ENCODE results near the gene LCN15. TPM values are rescaled to one million over a fixed set of nuclear protein-coding genes. Genes with fewer than 3 reads are reported as not detected.
A peak's percentile ranks its signal among the peaks of the same experiment; 100 is the strongest.

LCN15 gene
- total and polyA plus RNA-seq, 2 of the 4 experiments (the other 2 are of a cell fraction) = not detected

DNA sequence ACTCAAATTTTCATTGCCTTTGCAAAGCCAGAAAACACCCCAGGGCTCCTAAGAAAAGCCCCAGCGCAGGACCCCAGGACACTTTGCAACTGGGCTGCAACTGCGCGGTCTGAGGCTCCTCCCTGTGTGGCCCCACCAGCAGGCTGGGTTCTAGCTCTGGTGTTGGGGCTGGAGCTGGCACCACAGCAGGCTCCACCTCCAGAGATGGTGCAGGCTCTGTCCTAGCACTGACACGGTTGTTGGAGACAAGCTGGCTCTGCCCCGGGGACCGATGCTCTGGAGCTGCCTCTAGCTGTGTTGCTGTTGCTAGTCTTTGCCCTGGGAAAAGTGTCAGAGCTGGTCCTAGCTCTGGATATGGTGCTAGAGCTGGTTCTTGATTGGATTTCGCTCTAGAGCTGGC lies 35.2 kb downstream of the LCN15 start:
- Histone ChIP-seq H2AK5ac (ENCODE audit: low read depth, low read length) (no peak overlapping the region), H3K9me3 (ENCODE audit: control insufficient read depth, insufficient read depth, low read length) (no peaks in the 10 kb centered on the region), H3K18ac (ENCODE audit: low read depth, low read length) (no peak overlapping the region), H4K5ac (ENCODE audit: low read depth, low read length) (no peak overlapping the region), H3K79me1 (ENCODE audit: low read depth in 1 of 2, low read length in 2 of 2) (peaks cover 22 to 67% of the 10 kb centered on the region in 2 experiments), H3K14ac (replicated peaks; ENCODE audit: low read depth, low read length) (no peak overlapping the region), H3K23ac (ENCODE audit: low read depth, low read length) (peak overlapping the region; percentile 71; the same call in 1 of the 2 replicates), H4K20me1 (ENCODE audit: insufficient read depth, low read length) (peaks cover 38% of the 10 kb centered on the region), H4K8ac (ENCODE audit: low read depth in 2 of 2, low read length in 2 of 2) (peak overlapping the region in 1 of 2 experiments; percentile 84; a peak in 2 of 4 replicates), H3K4me3 (ENCODE audit: insufficient read depth, low read depth, low read length) (peak overlapping the region; percentile 98), H2BK120ac (ENCODE audit: low read depth, low read length) (no peak overlapping the region), H3K56ac (ENCODE audit: extremely low read depth, insufficient read depth, low read length) (no peak overlapping the region), H3K9me1 (ENCODE audit: insufficient read depth, low read length) (peaks cover 15% of the 10 kb centered on the region), H3K27ac (ENCODE audit: insufficient read depth, low read length) (no peak overlapping the region), H4K91ac (ENCODE audit: insufficient read depth, low read depth, low read length) (peak overlapping the region; percentile 38; the same call in 1 of the 2 replicates), H3K4me2 (ENCODE audit: low read depth, low read length) (peak overlapping the region; percentile 71), H2BK5ac (ENCODE audit: low read depth, low read length, poor library complexity, severe bottlenecking) (no peak overlapping the region), H3K4me1 (ENCODE audit: control insufficient read depth, insufficient read depth, low read length) (peaks cover 14% of the 10 kb centered on the region), H3K27me3 (ENCODE audit: control insufficient read depth, insufficient read depth, low read length) (no peaks in the 10 kb centered on the region), H2AK9ac (replicated peaks; ENCODE audit: low read depth, low read length, poor library complexity) (peak overlapping the region; percentile 55), H2BK20ac (ENCODE audit: low read depth, low read length) (no peak overlapping the region), H2BK15ac (ENCODE audit: low read depth, low read length) (no peak overlapping the region), H2AFZ (replicated peaks; ENCODE audit: low read length, poor library complexity) (peak overlapping the region; percentile 92), H3K4ac (ENCODE audit: low read depth, low read length) (peak overlapping the region; percentile 84; the same call in 1 of the 2 replicates), H3K9ac (ENCODE audit: low read depth, low read length) (peak overlapping the region; percentile 48), H3K36me3 (ENCODE audit: control insufficient read depth, insufficient read depth, low read length) (peaks cover 22% of the 10 kb centered on the region)
- dilution Hi-C loops (cut with HindIII; ENCODE audit: low sequenced_read_pairs, unreplicated experiment) = no loop called here
- in situ Hi-C loops (cut with MboI; ENCODE audit: low sequenced_read_pairs) = no loop called here
- DNase-seq = no peak
- no peak for ATAC-seq (ENCODE audit: low read depth)
- WGBS, 2 experiments (ENCODE audit: extremely low coverage in 2 of 2, insufficient read length in 1 of 2) = no CpG with 5 or more reads among the region's 7 CpGs
- intact Hi-C loops (cut with micrococcal nuclease) = no loop called here
- POLR2A ChIA-PET (ENCODE audit: unreplicated experiment) = no interaction called here
- no TSS peak for BruUV-seq (replicated peaks)
- CTCF ChIA-PET = no interaction called here
- TF ChIP-seq CEBPB (IDR thresholded peaks at IDR 0.05; ENCODE audit: low read depth, low read length) (no peak), FOS (IDR thresholded peaks at IDR 0.05; ENCODE audit: low read depth, low read length) (no peak), MAZ (IDR thresholded peaks at IDR 0.05; ENCODE audit: borderline replicate concordance, low read depth, low read length) (no peak), CHD1 (IDR thresholded peaks at IDR 0.05; ENCODE audit: low read depth, low read length) (no peak), MXI1 (IDR thresholded peaks at IDR 0.05; ENCODE audit: borderline replicate concordance, low read depth, low read length) (no peak), POLR2A (IDR thresholded peaks at IDR 0.05; ENCODE audit: low read depth, low read length) (no peak), SMC3 (IDR thresholded peaks at IDR 0.05; ENCODE audit: low read depth, low read length) (no peak), RAD21 (IDR thresholded peaks at IDR 0.05; ENCODE audit: low read length) (no peak), MAFK (IDR thresholded peaks at IDR 0.05; ENCODE audit: low read depth, low read length) (no peak), BHLHE40 (IDR thresholded peaks at IDR 0.05; ENCODE audit: low read depth, low read length) (no peak), RCOR1 (IDR thresholded peaks at IDR 0.05; ENCODE audit: insufficient replicate concordance, low read length) (no peak), RFX5 (IDR thresholded peaks at IDR 0.05; ENCODE audit: low read depth, low read length) (no peak), NFE2L2 (IDR thresholded peaks at IDR 0.05; ENCODE audit: low read depth, low read length) (no peak)
- TF ChIP-seq, protein P1, sequence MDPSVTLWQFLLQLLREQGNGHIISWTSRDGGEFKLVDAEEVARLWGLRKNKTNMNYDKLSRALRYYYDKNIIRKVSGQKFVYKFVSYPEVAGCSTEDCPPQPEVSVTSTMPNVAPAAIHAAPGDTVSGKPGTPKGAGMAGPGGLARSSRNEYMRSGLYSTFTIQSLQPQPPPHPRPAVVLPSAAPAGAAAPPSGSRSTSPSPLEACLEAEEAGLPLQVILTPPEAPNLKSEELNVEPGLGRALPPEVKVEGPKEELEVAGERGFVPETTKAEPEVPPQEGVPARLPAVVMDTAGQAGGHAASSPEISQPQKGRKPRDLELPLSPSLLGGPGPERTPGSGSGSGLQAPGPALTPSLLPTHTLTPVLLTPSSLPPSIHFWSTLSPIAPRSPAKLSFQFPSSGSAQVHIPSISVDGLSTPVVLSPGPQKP (IDR thresholded peaks at IDR 0.05; ENCODE audit: borderline replicate concordance, low read depth, low read length) = no peak
- TF ChIP-seq, protein P2, sequence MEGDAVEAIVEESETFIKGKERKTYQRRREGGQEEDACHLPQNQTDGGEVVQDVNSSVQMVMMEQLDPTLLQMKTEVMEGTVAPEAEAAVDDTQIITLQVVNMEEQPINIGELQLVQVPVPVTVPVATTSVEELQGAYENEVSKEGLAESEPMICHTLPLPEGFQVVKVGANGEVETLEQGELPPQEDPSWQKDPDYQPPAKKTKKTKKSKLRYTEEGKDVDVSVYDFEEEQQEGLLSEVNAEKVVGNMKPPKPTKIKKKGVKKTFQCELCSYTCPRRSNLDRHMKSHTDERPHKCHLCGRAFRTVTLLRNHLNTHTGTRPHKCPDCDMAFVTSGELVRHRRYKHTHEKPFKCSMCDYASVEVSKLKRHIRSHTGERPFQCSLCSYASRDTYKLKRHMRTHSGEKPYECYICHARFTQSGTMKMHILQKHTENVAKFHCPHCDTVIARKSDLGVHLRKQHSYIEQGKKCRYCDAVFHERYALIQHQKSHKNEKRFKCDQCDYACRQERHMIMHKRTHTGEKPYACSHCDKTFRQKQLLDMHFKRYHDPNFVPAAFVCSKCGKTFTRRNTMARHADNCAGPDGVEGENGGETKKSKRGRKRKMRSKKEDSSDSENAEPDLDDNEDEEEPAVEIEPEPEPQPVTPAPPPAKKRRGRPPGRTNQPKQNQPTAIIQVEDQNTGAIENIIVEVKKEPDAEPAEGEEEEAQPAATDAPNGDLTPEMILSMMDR (conservative IDR thresholded peaks at IDR 0.05; ENCODE audit: low read depth, low read length) = no peak
- TF ChIP-seq, protein P3, sequence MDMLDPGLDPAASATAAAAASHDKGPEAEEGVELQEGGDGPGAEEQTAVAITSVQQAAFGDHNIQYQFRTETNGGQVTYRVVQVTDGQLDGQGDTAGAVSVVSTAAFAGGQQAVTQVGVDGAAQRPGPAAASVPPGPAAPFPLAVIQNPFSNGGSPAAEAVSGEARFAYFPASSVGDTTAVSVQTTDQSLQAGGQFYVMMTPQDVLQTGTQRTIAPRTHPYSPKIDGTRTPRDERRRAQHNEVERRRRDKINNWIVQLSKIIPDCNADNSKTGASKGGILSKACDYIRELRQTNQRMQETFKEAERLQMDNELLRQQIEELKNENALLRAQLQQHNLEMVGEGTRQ (IDR thresholded peaks at IDR 0.05; ENCODE audit: low read depth, low read length) = no peak

All from IMR-90 (cell line).